ENCODE data around the gene CFP. TPM values are rescaled to one million over a fixed set of nuclear protein-coding genes. Genes with fewer than 3 reads are reported as not detected.
"Not testable (repeated sequence)": the region's sequence is repeated elsewhere in the genome, so short reads cannot be mapped to it uniquely, and the experiment has no call there.

Gene CFP
- total RNA-seq, 1 donor from 2014 or later, result 0.08 TPM

DNA sequence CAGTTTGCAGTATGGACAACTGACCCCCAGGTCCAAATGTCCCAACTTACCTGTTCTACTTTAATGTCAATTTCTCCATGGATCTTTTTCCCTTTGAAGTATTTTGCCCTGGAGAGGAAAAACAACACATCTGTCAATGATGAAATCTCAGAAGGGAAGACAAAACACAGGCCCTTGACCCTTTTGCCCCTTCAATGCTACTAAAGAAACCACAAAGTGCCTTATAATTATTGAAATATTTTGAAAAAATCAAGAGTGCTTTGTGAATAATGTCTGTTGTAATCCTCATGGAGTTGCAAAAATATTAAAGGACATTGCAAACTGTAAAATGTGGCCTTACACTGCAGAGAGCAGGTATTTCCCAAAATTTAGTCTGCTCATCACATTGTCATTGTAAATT is 22.6 kb downstream of the CFP start:
- no peak for DNase-seq (ENCODE audit: low read depth)

DNA sequence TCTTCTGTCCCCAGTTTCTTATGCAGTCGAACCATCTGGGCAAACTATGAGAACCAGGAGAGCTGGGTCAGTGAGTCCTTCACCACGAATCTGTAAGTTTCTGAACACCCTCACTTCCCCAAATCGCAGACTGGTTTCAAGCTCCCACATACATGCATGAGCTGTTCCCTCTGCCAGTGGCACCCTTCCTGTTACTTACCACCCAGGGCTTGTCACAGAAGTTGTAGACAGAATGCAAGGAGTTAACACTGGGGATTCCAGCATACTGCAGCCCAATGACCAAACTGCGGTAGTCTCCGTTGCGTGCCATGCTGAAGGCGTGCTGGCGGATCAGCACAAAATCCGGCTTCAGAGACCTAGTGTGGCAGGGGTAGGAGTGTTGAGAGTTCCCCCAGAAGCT is 24.7 kb downstream of the CFP start:
- no peak for DNase-seq (ENCODE audit: low read depth)

DNA sequence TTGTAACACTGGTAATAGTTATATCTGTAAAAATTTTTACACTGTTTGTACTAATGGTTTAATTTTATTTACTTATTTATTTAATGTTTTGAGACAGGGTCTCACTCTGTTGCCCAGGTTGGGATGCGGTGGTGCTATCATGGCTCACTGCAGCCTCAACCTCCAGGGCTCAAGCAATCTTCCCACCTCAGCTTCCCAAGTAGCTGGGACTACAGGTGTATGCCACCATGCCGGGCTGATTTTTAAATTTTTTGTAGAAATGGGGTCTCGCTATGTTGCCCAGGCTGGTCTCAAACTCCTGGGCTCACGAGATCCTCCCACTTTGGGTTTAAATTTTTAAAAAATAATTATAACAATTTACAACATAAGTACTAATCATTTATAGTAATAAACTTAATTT is 26.6 kb downstream of the CFP start:
- not testable (repeated sequence) for DNase-seq (ENCODE audit: low read depth)

DNA sequence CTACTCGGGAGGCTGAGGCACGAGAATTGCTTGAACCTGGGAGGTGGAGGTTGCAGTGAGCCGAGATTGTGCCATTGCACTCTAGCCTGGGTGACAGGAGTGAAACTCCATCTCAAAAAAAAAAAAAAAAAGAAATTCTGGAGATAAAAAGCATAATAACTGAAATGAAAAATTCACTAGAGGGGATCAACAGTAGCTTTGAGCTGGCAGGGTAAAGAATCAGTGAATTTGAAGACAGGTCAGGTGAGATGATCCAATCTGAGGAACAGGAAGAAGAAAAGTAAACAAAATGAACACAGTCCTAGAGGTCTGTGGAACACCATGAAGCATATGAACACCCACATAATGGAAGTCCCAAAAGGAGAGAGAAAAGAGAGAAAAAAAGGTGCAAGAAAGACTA is 32.5 kb downstream of the CFP start:
- no peak for DNase-seq (ENCODE audit: low read depth)

DNA sequence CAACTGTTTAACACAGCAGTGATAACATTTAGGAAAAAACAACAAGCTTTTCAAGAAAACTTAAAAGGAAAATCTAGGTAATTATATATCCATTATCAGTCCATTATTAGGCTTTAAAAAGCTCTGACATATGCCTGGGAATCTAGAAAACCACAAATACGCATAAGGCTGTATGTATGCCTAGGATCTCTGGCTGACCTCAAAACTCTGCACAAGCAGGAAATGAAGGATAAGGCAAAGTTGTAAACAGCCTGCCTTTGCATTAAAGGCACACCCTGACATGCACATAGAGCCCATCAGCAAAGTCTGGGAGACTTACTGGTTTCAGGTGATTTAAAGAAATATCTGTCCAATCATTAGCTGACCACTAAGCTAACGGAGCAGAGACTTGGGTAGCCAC is 33.5 kb downstream of the CFP start:
- DNase-seq (ENCODE audit: low read depth), result no peak

DNA sequence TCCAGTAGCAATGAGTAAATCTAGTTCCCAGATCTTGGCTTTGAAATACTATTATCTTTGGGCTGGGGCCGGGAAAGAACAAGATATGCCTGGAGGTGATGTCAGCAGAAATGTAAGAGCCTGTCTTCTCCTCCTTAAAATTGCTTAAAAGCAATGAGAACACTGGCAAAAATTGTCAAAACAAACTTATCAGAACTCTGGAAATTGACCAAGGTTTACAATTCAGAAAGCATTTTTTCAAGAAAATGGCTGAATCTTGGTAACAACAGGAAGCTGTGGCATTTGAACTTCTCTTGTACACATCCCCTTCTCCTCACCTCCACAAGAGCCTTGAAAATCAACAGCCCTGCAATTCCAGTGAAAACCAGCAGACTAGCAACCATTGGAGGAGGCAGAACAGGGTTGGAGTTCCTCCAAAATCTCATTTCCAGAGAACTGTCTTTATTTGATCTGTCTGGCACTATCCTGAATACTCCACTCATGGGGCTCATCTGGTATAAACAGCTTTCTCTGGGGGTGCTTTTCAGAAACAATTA is 33.9 kb downstream of the CFP start:
- DNase-seq (ENCODE audit: low read depth), result no peak

DNA sequence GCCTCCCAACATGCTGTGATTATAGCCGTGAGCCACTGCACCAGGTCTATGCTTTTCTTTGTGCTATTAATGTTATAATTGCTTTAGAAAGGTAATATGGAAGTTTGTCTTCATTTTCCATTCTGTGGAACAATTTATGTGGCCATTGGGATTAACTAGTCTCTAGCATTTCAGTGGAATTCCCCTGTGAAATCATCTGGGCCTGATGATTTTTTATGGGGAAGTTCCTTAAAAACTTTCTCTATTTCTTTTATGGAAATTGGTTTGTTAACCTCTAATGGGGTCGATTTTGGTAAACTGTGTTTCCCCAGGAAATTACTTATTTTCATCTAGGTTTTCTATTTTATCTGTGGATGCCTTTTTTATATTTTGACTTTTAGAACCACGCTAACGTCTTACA is 36.2 kb downstream of the CFP start:
- DNase-seq (ENCODE audit: low read depth), result no peak

DNA sequence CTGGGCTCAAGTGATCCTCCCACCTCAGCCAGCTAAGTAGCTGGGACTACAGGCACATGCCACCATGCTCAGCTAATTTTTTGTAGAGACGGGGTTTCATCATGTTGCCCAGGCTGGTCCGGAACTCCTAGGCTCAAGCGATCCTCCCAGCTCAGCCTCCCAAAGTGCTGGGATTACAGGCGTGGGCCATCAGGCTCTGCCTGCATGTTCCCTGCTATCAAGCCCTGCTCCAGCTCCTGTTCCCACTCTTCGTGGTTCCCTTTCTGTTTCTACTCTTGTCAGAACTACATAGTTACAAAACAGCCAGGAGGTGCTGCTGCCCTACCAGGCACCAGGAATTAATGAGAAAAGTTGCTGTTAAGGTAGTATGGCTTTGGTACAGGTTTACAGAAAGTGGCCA is 38.7 kb downstream of the CFP start:
- DNase-seq (ENCODE audit: low read depth), result no peak

DNA sequence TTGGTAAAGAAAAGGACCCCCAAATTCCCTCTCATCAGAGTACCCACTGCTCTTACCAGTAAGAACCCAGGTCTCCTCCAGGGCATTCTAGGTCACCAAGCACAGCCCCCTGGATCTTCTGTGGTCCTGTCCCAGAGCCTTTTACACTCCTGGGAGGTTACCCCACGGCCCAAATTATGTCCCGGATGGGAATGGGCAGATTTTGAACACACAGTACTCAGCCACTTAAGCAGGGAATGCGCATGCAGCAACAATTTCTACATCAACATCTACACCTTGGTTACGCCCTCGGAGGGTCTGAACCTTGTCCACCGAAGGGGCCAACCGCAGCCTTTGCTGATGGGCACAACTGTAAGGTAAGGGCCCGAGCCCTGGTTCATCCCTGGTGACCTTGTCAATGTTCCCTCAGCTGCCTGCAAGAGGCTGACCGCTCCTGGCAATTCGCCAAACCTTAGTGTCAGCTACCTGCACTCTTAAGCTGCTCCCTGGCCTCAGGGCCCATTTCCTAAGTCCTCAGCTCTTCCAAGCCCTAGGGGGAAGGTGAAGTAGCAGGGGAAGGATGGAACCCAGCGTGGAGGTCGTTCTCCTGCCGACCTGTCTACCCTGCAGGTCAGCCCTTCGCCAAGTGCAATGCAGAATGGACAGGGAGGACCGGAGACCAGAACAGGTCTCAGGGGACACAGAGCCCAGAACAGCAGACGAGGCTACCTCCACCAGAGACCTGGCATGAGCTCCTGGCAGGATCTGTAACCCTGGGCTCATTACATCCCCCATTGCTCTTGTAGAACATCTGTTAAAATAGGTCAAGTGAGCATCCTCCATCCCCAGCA is 41.6 kb downstream of the CFP start:
- DNase-seq (ENCODE audit: low read depth), result no peak

DNA sequence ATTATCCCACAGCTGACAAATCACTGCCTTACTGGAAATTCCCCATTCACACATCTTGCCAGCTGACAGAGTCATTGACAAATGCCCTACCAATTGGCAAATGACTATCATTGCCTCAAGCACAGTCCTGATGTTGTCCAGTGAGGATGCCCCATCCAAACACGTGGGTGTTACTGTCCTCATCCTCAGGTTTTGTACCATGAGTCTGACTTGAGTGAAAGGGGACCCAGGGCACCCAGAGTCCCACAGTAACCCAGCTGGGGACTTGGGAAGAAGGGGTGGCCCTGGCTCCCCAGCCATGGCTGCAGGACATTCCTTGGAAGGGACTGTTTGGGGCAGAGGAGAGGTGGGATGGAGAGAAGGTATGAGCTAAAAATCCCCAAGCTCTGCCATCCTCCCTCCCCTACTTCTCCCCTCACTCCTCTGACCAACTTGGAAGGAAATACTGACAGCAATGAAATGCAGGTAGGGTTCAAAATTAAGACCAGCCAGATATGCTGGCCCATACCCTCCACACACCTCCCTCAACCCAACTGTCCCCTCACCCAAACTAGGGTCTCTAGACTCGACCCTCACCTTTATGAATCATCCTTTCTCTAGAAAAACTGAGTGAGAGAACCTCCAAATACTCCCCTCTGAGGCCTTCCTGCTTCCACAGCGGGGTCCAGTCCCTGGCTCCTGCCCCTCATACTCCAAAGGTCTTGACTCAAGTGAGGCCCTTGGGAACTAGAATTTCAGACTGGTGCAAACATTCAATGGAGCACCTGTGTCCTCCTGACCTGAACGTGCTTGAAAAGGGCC is 42.4 kb downstream of the CFP start:
- DNase-seq (ENCODE audit: low read depth), result no peak

DNA sequence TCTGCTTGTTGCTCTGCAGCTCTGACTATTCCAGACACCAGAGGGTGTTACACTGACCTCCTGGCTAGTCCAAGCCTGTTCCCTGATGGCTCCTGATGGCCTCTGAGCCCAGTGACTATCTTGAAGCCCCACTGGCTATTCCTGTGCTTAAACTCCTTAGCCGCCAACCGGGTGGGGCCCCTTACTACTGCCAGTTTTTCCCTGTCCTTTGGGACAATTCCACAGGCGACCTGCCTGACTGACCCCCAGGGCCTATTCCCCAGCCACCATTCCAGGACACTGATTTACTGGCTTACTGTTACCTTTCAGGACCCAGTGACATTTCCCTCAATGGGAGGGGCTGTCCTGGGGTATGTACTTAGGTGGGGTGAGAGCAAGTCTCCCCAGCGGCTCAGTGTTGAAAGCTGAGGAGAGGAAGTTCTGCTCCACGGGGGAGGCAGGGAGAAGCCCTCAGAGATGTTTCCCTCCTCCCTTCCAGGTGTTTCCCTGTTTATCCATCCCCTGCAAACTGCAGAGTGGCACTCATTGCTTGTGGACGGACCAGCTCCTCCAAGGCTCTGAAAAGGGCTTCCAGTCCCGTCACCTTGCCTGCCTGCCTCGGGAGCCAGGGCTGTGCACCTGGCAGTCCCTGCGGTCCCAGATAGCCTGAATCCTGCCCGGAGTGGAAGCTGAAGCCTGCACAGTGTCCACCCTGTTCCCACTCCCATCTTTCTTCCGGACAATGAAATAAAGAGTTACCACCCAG is 43.5 kb downstream of the CFP start:
- DNase-seq (ENCODE audit: low read depth), result no peak

DNA sequence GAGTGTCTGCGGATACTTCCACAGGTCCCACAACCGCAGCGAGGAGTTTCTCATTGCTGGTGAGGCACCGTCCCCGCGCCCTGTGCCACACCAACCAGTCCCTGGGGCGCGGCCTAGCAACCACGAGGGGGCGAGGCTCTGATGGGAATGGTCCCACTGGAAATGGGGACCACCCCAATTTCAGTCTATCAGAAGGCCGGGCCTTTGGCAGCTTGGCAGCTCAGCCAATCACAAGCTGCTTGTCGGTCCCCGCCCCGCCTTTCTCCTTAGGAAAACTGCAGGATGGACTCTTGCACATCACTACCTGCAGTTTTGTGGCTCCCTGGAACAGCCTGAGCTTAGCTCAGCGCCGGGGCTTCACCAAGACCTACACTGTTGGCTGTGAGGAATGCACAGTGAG is 44.5 kb downstream of the CFP start:
- no peak for DNase-seq (ENCODE audit: low read depth)

DNA sequence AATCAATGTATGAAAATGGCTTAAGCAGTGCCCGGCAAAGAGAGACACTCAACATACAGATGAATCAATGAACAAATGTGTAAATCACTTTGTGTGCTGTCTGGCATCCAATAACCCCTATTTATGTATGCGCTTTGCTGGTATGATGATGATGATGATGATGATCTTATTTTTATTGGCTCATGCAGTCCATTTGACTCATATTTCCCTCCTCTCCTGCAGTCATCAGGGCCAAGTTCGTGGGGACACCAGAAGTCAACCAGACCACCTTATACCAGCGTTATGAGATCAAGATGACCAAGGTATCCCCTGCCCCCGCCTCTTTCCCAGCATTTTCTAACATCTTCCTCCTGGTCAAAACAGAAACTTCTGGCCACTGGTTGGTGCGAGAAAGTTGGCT is 45.0 kb downstream of the CFP start:
- DNase-seq (ENCODE audit: low read depth), result no peak

DNA sequence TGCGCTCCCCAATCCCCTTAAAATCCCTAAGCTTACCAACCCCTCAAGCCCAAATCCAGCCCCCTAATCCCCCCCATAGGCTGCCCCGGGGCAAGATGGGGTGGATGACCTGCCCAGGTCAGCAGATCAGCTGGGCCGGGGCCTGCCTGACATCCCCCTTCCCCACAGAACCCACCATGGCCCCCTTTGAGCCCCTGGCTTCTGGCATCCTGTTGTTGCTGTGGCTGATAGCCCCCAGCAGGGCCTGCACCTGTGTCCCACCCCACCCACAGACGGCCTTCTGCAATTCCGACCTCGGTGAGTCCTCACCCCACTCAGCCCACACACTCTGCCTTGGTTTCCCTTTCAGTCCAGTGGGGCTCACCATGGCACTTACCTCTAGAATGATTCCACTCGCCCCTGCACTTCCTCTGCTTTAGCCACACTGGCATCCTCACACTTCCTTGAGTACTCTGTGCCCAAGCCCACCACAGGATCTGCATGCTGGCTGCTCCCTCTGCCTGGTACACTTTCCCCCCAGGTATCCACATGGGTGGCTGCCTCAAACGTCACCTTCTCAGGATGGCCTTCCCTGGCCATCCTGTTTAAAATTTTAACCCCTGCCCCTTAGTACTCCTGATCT is 46.4 kb downstream of the CFP start:
- no peak for DNase-seq (ENCODE audit: low read depth)

DNA sequence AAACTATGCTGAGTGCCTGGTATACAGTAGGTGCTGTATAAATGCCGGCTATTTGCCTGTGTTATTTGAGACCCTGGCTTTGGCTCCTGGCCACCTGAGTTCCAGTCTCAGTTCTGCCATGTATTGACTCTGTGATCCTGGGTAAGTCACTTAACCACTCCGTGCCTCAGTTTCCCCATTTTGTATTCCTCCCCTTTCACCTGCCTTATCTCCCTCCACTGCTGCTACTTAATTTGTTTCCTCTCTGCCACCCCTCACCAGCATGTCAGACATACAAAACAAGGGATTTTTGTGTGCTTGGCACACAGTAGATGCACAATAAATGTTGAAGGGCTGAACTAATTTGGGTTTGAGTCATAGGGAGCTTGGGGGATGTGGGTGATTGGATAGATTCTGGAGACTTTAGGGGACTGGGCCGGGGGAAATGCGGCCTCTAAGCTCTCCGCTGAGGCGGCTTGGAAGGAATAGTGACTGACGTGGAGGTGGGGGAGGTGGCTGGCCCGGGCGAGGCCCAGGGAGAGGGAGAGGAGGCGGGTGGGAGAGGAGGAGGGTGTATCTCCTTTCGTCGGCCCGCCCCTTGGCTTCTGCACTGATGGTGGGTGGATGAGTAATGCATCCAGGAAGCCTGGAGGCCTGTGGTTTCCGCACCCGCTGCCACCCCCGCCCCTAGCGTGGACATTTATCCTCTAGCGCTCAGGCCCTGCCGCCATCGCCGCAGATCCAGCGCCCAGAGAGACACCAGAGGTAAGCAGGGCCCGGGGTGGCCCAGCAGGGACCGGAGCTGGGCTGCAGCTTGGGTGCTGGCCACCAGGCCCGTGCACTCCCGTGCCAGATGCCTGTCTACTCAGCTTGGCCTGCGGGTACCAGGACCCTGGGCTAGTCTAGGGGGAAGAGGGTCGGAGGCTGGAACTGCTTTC is 47.7 kb downstream of the CFP start, which contains the start of gene TIMP1:
TIMP1 (plus strand) TSS at position 706 of the 917 bp plus-strand sequence. CDS start 980 bp downstream, outside the sequence.
- peak; percentile 93 for DNase-seq (ENCODE audit: low read depth)

DNA sequence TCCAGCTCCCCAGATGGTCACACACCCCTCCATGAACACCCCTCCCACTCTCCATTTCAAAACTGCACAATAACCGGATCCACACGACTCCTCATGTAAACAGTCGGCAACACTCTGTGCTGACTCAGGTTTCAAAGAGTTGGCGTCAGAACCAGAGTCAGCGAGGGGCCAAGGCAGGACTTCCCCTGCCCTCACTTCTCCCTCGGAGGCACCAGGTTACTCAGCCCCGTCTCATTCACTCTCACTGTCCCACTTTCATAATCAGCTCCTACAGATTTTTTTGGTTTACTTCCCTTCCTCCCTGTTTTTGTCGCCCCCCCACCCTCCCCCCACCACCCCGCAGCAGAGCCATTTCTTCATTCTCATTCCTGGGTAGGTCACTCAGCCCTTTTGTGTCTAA is 50.2 kb downstream of the CFP start:
- no peak for DNase-seq (ENCODE audit: low read depth)

DNA sequence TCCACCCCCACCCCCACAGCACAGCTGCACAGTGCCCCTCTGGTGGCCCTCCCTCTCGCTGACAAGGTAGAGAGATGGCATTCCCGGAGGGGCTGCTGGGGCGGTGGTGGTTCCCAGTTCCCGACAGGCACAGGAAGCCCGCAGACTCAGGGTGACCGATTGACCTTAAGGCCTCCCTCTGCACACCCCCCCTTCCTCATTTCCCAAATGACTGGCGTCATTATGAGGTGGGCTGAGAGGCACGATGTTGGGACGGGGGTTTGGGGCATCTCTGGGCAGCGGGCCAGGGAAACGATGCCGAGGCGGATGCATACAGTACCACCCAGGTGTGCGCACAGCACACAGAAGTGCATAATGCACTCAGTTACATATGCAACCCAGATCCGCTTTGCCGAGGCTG is 51.0 kb downstream of the CFP start:
- DNase-seq (ENCODE audit: low read depth), result no peak

DNA sequence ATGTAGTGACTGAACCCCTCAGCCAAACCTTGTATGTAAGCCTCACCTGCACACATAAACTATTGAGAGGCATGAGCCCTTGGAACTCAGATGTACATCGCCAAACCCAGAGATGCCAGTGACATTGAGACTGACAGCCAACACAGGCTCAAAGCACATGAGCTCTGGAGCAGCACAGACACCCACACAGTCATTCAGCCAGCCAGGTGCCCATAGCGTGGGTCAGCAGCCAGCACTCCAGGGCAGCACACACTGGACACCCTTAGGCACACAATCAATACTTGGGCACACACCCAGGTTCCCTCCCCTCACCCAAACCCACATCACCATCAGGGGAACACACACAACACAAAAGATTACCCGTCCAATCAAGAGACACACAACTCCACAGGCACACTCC is 51.8 kb downstream of the CFP start:
- no peak for DNase-seq (ENCODE audit: low read depth)

DNA sequence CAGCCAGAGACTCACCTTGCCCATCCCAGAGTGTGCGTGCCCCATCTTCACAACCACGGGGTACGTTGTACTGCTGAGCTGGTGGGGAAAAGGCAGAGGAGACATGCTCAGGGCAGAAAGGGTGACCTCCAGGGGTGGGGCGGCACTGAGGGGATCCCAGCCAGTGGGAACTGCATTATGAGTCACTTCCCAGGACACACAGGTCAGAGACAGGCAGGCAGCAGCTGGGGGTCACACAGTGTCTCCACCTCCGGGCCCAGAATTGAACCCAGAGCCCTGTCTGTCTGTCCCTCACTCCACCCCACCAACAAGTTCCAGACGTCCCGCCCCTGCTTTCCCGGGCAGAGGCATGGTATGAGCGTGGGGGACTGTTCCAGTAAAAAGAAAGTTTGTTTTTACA is 52.3 kb downstream of the CFP start:
- no peak for DNase-seq (ENCODE audit: low read depth)
